NCI-H69 (cell line): Measurements from ENCODE around the gene GGA2.
"Not testable (repeated sequence)": the region's sequence is repeated elsewhere in the genome, so short reads cannot be mapped to it uniquely, and the experiment has no call there.

ENCODE experiments used
- DNase-seq: peaks from one replicate; lab custom pipeline; 2025; lab: John Stamatoyannopoulos, UW

Gene GGA2

DNA sequence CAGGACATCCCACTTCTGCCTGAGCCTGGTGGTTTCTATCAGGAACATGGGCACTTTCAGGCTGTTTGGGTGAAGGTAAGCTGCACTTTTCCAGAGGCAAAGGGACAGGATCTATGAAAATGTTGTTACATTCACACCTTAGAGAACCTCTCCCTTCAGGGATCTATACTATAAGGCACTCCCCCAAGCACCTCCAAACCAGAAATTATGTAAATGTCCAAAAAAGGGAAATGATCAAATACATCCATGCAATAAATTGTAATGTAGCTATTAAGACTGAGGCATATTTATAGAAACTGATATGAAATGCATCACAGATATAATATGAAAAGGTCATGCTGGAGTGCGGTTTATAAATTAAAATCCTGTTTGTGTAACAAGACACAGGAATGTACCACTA, 34.0 kb downstream of the GGA2 start:
- no peak for DNase-seq

DNA sequence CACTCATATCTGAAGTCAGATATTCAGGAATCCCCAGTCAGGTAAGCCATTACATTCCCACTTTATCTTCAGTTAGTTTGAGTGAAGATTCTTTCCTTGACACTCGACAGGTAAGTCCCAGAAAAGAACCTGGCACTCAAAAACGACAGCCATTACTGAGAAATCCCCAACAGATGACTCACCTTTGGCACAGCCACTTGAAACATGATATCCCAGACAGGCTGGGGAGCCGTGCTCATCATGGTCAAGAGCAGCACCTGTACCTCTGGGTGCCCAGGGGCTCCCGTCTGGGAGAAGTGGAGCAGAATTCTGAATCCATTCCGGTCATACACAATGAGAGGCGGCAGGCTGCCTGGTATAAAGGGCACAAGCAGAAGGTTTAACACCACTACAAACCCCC, 40.5 kb downstream of the GGA2 start:
- peak; percentile 41 for DNase-seq

DNA sequence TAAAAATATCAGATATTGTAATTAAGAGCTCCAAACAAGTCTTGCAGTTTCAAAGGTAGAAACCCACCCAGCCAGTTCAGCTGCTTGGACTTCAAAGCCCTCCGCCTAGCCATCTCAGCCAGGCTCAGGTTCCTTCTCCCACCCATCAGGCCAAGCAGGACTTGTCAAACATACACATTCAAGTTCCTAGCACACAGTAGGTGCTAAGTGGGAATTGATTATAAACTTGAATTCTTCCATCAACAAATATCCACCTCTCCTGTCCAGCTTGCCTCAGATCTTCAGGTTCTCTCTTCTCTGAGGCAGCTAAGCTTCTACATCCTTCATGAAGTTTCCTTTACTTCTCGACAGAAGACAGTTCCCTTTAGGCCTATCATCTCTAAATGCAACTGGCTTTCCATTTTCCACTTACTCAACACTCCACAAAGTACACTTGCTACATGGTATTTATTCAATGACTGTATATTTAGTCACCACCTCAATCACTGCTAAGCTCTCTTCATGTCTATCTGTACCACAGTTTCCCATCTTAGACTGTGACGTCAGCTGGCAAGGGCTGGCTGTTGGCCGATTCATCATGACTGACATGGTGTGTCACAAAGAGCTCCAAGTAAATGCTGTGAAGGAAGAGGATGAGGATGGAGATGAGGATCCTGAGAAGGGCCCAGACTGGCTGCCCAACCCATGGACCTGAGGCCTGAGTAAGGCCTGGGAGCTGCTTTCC, 44.0 kb downstream of the GGA2 start:
- DNase-seq = no peak

DNA sequence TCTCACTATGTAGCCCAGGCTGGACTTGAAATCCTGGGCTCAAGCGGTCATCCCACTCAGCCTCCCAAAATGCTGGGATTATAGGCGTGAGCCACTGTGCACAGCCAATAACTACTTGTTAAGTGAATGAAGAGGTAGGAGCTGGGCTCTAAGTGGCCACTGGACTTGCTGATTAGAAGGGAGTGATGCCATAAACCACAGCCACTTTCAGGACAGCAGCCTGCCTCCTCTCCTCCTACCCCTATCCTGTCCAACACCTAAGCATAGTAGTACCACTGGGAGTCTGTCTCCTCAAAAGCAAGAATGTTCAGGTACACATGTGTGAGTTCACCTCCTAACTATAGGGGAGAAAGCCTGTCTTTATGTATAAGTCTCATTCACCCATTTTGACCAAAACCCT, 45.1 kb downstream of the GGA2 start:
- DNase-seq = no peak

DNA sequence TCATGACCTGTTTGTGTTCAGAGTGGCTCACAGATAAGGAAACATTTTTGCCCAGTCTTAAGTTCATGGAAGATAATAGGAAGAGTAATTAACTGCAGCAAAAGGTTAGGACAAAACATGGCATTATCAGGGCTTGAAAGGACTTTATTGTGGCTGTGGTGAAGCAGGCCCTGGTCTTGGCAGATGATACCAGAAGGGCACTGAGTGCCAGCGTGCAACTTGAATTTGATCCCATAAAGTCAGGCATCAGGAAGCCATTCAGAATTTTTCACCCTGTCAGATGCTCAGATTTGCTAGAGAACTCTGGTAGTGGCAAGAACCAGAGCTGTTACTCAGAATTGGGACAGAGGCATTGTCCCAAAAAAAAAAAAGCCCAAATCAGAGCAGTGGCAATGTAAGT, 46.1 kb downstream of the GGA2 start:
- DNase-seq = no peak

DNA sequence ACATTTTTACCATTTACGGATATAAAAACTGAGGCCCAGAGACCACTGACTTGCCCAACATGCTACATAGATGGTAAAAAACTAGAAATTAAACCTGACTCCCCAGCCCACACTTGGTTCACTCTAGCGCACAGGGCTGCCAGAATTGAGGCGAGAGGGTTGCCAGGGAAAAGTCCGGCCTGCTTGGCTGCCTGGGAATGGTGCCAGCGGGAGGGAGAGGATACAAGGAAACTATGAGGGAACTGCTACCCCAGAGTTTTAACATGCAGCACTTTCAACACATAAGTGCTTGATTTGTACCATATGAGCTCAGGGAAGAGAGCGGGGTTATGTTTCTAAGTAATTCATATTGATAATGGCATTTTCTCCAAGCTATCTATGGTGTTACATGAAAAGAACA, 47.3 kb downstream of the GGA2 start:
- DNase-seq = peak; percentile 21

DNA sequence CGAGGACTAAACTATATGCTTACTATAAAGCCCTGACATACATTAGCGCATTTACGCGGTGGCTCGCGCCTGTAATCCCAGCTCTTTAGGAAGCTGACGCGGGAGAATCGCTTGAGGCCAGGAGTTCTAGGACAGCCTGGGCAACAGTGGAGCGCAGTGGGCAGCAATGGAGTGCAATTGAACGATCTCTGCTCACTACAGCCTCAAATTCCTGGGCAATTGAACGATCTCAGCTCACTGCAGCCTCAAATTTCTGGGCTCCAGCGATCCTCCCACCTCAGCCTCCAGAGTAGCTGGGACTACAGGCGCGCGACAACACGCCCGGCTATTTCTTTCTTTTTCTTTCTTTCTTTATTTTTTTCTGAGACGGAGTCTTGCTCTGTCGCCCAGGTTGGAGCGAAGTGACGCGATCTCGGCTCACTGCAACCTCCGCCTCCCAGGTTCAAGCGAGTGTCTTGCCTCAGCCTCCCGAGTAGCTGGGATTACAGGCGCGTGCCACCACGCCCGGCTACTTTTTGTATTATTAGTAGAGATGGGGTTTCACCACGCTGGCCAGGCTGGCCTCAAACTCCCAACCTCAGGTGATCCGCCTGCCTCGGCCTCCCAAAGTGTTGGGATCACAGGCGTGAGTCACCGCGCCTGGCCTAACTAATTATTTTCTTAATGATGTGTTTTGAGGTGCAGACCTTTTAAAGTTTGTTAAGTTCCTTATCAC, 56.8 kb downstream of the GGA2 start:
- DNase-seq = no peak

DNA sequence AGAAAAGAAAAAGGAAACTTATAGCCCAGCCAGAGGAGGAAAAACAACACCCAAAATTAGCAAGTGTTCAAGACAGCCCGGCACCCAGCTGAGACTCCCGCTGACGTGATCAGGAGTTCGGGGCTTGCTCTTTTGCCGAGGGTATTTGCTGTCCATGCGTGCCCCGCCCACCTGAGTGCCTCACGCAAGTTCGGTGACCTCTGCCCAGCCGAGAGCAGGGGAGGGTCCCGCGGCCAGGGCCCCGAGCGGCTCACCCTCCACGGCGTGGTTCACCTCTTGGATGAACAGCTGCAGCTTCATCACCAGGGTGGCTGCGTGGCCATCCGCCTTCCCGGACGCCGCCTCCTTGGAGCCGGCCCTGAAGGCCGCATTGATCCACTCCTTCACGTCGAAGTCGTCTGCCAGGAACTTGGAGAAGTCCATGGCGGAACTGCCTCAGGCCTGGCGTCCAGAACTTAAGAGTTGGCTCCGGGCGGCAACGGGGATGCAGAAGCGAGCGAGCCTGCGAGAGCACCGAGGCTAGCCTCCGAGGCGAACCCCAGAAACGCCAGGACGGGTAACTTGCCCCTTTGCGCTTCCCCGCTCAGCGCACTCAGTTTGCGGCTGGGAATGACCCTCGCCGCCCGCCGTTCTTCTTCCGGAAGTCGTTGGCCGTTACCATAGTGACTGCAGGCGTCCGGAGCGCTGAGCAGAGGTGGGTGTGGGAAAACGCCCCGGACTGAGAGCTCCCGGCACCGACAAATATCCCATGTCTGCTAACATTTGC, 57.5 kb downstream of the GGA2 start, which contains the start of gene COG7:
Gene COG7, minus strand, starts transcription at position 618 of the 766 bp plus-strand sequence. Its CDS starts 195 bp downstream, at position 423.
- DNase-seq = peak; percentile 93

DNA sequence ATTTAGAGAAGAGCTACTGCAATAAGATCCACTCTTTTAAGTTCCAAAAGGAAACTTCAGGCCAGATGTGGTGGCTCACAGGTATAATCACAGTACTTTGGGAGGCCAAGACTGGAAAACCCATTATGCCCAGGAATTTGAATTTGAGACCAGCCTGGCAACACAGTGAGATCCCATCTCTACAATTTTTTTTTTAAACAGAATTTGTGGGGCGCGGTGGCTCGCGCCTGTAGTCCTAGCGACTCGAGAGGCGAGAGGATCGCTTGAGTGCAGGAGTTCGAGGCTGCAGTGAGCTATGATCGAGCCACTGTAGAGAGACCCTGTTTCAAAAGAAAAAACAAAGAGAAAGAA, 58.1 kb downstream of the GGA2 start:
- peak; percentile 45 for DNase-seq

DNA sequence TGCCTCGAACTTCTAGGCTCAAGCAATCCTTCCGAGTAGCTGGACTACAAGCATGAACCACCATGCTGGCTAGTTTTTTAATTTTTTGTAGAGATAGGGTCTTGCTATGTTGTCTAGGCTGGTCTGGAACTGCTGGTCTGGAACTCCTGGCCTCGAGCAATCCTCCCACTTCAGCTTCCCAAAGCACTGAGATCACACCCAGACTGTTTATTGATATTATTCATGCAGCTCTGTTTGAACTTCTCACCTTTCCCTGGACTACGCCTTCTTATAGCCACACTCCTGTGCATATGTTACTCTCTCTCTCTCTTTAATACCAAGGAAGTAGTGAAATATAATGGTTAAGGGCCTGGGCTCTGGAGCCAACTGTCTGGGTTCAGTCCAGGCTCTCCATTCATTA, 61.9 kb downstream of the GGA2 start:
- no peak for DNase-seq

DNA sequence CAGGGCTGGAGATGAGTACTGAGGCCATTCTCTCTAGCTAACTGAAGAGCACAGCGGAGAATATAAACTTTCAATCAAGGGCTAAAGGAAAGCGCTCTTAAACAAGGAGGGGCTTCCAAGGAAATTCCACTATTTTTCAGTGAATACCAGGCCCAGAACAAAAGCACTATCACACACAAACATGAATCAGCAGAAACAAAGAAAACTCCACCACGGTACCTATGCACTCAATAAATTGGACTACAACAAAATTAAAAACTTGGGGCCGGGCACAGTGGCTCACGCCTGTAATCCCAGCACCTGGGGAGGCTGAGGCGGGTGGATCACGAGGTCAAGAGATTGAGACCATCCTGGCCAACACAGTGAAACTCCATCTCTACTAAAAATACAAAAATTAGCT, 72.8 kb downstream of the GGA2 start:
- not testable (repeated sequence) for DNase-seq

DNA sequence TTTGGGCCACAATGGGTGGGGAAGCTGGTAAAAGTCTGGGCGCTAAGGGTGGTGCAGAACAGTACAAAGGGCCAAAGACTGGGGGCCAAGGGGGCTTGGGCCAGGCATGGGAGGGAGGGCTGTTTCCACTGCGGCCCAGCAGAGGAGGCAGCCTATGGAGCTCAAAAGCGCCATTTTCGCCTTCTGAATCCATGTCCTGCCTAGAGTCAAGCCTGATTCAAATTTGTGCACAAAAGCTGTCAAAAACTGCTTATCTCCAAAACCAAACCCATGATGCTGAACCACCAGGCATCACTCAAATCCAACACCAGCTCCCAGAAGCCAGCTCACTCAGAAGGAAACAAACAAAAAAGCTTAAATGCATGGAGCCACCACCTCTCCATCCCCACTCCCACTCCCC, 73.3 kb downstream of the GGA2 start:
- no peak for DNase-seq

DNA sequence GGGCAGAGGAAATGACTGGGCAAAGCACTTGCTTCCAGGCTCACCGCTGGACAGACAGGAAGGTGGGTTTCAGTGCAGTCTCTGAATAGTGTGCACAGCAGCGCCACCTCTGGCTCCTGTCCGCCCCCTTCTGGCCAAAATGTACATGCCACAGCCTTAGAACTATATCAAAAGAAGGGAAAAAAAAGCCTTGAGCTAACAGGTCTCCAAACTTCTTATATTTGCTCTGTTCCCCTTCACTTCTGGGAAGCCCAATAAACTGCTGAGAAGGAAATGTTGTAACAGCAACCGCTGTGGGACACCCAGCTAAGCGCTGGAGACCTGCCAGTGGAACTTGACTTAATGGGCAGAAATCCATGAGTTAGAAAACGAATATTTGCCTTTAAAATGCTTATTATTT, 74.8 kb downstream of the GGA2 start:
- peak; percentile 84 for DNase-seq

DNA sequence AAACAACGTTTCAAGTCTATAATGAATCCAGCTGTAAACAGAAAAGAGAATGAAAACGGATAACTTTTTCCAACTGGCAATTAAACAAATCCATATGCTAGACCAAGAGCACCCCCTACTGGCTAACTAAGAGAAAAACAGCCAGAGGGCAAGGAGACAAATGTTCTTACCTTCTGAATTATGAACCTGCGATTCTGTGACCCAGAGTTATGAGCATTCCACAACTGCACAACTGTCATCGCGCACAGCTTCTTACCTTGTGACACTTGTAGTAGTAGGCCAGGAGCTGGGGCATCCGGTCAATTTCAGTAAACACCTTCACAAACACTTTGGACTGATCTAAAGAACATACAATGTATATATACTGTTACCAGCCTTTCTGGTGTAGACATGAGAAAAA, 75.9 kb downstream of the GGA2 start:
- peak; percentile 79 for DNase-seq

DNA sequence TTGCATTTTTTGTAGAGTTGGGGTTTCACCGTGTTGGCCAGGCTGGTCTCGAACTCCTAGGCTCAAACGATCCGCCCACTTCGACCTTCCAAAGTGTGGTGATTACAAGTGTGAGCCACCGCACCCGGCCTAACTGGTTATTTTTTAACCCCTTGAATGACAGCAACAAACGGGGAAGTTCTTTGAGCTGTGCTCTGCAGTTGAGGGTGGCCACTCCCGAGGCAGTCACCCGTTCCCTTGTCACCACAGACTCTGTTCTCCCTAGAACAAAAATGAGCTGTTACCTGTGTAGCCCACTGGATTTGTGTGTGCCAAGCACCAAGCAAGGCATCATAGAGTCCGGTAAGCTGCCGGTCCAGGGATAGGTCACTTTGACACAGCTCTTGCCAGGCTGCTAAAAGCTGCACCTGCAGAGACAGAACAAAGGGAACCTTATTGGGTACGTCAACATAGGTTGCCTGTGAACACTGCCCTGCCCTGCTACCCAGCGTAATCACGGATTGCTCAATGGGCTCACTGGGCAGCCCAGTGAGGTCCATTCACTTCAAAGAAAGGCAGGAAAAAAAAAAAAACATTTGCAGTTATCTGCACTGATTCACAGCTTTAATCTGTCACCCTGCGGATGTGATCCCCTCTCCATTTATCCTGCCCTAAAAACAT, 76.9 kb downstream of the GGA2 start:
- DNase-seq = peak; percentile 72

DNA sequence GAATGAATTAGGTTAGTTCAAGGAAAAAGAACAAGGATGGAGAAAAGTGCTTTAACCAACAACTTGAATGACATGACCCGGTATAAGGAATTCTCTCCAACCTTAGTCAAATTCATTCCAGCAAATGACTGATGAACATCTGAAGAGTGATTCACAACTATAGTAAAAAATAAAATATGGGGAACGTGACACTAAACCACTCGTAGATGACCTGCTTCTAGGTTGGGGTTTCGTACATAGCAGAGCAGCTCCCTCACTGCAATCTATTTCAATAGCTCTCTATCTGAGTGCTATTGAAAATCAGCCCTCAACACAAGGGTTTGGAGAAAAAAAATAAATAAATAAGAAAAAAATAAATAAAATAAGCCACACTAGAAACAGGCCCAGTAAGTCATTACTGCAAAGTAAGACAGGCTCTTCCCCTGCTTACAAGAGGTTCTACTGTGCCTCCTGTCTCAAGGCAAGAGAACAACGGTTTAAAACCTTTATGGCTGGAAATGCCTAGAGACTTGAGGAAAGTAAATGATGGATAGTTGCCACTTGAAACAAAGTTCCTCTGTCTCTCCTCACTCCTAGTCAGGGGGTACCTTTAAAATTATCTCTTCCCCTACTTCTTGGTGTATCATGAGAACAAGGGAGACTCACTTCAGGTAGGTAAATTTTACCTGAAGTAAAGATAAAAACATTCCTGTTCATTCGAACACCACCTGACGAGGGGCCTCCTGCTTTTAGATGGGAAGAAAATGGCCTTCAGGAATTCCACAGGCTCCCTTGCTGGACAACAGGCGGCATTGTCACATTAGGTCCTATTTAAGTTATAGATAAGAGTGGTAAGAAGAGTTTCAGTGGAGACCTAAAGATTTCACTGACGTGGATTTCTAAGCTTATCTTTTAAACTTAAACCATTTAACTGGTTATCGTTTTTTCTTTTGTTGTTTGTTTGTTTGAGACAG, 77.8 kb downstream of the GGA2 start:
- DNase-seq = peak; percentile 38

DNA sequence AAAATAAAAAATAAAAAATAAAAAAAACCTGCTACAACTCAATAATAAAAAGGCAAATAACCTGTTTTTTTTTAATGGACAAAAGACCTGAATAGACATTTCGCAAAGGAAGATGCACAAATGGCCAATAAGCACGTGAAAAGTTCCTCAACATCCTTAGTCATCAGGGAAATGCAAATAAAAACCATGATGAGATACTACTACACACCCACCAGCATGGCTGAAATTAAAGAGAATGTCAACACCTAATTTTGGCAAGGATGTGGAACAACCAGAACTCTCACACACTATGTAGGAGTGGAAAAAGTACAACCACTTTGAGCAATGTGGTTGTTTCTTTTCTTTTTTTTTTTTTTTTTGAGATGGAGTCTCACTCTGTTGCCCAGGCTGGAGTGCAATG, 81.9 kb downstream of the GGA2 start:
- DNase-seq = no peak

DNA sequence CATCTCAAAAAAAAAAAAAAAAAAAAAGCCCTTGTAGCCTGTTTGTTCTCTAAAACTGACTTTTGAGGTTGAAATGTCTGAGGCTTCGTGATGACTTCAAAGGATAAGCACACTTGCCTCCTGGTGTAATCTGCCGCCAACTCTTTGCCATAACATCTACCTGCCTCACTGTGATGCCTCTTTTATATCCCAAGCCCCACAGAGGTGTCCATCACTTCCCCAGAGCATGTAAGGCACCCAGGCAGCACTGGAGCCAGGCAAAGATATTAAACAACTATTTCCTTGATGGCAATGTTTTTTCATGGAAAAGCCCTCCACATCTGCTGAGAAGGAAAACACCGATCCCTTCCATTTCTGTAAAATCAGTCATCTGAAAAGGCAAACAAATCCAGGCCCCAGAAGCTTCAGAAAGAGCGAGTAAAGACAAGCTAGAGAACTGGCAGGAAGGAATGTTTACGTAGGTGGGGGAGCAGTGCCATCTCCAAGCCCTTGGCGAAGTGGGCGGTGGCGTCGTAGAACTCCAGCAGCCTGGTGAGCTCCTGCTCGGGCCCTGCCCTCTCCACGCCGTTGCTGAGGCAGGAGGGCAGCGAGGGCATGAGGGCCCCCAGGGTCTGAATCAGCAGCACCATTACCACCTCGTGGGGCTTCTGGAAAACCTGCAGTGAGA, 85.9 kb downstream of the GGA2 start:
- peak; percentile 95 for DNase-seq

DNA sequence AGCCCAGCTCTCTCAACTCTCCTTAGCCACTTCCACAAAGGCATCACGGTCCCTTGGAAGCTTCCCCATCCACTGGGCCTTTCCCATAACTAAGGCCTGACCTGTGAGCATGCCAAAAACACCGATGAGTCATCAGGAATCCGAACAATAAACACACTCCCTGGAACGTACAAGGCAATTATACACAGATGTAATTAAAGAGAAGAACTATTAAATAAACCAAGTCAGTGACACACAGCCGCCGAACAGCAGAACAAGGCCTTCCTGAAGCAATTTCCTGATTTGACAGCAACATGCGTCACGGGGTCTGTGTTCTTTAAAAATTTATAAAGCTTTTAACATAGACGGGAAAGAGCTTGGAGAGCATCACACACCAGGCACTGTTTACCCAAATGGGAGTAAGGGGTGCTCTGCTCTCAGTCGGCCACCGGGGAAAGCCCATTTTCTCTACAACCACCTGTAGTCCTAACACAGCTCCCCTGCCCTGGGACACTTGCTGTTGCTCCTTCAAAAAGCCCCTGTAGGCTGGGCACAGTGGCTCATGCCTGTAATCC, 86.7 kb downstream of the GGA2 start:
- peak; percentile 97 for DNase-seq

DNA sequence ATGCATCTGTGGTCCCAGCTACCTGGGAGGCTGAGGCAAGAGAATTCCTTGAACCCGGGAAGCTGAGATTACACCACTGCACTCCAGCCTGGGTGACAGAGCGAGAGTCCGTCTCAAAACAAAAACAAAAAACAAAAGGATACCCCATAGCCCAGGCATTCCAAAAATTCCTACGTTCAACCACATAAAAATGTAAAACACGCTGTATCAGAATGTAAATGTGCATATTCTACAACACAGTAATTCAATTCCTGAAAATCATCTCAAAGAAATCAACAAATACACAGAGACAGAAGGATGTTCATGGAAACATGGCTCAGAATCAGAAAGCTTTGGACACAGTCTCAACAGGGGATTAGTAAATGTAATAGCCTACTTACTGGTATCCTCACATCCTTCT, 90.3 kb downstream of the GGA2 start:
- DNase-seq = no peak
